ENCODE results near the gene CEMP1.

Gene CEMP1

DNA sequence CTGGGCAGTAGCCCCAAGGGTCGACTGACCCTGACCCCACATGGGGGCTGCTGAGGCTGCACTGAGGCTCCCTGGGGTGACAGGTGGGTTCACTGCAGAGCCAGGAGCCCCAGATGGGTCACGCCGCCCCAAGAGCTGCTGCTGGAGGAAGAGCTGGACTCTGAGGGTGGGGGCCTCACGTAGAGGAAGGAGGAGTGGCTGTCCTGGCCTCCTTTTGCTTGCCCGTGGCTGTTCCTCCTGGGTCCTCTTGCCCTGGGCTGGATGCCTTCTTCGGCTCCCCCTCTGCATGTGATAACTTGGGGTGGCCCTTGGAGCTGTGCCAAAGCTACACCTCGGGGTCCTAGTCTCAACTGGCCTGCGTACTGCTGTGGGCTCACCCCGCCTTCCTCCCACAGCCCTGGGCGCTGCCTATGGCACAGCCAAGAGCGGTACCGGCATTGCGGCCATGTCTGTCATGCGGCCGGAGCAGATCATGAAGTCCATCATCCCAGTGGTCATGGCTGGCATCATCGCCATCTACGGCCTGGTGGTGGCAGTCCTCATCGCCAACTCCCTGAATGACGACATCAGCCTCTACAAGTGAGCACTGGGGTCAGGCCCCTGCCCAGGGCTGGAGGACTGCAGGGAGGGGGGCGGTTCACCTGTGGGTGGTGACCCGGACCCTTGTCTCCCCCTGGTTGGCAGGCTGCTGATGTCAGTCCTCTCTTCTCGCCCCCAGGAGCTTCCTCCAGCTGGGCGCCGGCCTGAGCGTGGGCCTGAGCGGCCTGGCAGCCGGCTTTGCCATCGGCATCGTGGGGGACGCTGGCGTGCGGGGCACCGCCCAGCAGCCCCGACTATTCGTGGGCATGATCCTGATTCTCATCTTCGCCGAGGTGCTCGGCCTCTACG is 12.1 kb downstream of the CEMP1 start:
- DNase-seq = no peak

DNA sequence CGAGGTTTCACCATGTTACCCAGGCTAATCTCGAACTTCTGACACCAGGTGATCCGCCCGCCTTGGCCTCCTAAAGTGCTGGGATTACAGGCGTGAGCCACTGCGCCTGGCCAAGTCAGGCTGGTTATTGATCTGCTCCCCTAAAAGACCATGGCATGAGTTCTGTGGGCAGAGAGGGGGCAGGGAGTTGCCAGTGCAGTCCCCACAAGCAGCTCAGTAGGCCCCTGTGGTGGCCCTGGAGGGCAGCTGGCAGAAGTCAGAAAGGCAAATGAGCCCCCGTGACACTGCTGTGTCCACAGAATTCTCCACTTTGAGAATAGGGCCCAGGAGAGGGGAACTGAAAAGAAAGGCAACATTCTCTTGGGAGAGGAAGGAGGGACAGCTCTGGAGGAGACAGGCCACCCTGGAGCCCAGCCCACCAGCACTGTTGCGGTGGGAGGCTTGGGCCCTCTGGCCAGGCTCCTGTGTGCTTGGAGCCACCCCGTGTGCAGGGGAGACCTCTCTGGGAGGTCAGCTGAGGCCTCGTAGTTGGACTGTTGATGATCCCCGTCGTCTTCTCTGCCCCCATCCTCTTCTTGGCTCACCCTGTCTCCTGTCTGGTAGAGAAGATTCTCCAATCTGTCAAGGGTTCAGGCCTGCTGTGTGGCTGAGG is 13.1 kb downstream of the CEMP1 start:
- DNase-seq = no peak

GRCh38 chr16:2516391-2517240 is 14.6 kb downstream of the CEMP1 start:
- DNase-seq = peak; percentile 83

- DNase-seq = peak; percentile 53
These were observed 15.9 kb downstream of the CEMP1 start for GRCh38 chr16:2515180-2515851.

GRCh38 chr16:2514333-2515179 is 16.7 kb downstream of the CEMP1 start:
- DNase-seq = peak; percentile 36

DNA sequence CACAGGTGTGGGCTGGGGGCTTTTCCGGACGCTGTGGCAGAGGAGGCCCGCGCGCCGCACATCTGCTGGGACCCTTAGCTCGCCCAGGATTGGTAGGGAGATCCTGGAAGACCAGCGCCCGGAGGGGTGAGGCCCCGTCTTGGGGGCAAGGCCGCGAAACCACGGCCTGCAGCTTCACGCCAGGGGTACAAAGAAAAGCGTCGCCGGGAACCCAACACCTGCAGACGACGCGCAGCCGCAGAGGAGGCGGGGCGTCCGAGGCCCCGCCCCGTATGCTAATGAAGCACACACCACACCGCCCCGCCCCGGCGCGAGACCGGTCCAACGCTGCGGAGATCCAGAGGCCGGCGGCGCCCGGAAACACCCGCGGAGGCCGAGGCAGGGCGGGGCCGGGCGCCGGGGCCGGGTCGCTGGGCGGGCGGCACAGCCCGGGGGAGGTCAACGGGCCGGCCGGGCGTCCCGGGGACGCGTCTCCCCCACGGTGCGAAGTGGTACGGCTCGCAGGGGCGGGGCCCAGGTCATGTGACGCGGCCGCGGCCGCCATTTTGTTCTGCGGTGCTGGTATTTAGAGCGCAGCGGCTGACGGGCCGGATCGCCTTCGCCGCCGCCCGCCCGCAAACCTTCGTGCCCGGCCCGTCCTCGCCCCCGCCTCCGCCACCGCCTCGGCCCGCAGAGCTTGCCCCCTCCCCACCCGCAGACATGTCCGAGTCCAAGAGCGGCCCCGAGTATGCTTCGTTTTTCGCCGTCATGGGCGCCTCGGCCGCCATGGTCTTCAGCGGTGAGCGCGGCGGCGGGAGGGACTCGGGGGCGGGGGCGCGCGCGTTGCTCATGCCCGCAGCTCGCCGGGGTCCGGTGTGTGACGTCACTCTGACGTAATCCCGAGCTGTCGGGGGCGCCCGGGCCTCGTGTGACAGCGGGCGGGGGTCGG is 17.5 kb downstream of the CEMP1 start, which contains the start of gene ATP6V0C:
ATP6V0C (plus strand) TSS at position 548 of the 928 bp plus-strand sequence; CDS start at position 700, 152 bp downstream.
- DNase-seq = peak; percentile 92

DNA sequence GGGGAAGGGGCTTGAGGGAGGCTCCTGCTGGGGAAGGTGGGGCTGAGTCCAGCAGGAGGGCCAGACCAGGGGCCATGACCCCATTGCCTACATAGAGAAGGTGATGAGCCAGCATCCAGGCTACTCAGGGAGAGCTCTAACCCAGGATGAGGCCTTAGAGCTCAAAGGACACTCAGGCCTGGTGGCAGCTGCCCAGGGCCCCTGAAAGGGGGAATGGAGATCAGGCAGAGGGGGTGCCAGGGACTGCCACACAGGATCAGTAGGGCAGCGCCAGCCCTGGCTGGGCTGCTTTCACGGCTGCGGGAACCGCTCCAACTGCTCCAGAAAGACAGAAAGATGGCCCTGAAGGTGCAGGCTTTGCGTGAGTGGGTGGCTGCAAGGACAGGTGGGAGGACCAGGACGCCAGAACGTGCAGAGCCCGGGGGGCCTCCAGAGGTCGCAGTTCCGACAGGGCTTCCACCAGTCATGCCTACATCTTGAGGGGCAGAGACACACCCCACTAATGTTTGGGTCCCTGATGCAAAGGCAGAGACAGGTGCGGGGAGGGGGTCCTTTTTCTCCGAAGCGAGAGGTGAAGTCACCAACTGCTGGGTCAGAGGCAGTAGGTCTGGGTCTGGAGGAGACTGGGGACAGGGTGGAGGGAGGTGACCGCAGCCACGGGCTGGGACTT is 18.3 kb downstream of the CEMP1 start:
- DNase-seq = no peak

- no peak for DNase-seq
These were observed 19.0 kb downstream of the CEMP1 start for GRCh38 chr16:2511996-2512734.

GRCh38 chr16:2511128-2511800 is 19.9 kb downstream of the CEMP1 start:
- peak; percentile 50 for DNase-seq

DNA sequence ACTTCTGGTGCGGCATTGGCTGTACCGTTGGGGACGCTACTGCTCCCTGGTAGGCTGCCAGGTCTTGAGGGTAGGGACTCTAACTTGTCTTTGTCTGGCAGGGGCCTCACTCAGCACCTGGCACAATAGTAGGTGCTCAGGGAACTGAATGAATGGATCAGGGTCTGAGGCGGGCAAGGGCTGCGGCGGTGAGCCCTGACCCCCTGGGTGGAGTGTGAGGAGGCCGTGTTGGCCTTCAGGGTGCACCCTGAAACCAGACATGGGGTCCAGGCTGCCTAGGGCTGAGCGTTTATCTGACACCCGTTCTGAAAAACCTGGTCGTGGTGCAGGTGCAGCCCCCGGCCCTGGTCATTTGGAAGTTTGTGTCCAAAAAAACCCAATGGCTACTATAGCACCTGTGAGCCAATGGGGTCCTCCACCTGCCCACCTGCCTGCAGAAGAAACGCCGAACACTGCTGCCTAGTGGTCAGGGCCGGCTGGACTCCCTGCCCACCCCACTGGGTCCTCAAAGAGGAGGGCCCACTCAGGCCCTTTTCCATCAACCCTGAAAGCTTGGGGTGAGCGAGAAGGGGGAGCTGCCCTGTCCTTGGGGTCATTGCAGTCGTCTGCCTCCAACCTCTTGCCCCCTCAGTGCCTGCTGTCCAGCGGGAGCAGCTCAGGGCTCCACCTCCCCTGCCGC is 22.3 kb downstream of the CEMP1 start:
- no peak for DNase-seq

- peak; percentile 90 for DNase-seq
These were observed 23.5 kb downstream of the CEMP1 start for GRCh38 chr16:2507665-2508064.

DNA sequence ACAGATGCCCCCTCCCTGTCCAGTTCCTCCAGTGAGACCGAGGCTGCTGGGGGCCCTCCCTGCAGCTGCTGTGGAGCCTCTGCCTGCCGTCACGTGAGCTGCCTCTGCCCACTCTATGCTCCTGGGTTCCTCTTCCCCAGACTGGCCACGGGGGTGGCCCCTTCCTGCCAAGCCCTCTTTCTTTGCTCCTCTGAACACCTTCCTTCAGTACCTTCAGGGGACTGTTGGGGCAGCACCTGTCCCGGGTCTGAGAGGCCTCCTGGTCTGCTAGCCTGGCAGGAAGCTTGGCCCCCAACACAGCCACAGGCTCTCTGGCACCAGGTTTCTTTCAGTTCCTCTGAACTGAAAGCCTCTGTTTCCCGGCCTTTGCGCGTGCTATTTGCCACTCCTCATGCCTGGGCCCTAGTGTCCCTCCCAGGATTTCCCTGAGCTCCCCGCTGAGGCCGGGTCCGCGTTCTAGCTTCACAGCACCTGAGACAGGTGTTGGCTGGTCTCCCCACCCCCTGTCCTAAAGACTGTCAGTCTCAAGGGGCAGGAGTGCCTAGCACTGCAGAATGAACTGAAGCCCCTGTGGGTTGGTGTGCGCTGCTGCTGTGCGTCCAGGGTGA is 24.1 kb downstream of the CEMP1 start:
- DNase-seq = peak; percentile 69

DNA sequence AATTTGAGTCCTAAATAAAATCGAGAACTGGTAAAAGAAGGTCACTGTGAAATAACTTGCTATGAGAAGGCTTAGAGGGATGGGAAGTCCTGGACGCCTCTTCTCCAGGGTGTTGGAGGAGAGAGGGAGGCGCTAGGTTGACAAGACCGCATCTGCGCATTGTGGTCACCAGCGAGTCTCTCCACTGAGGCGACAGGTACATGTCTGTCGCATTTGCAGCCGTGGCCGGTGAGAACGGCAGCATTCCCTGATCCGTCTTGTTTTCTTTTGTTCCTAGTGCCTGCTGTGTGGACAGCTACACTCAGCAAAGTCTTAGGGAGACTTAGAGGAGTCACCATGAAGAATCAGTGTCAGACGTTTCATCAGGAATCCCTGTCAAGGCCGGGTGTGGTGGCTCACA is 25.5 kb downstream of the CEMP1 start:
- no peak for DNase-seq

DNA sequence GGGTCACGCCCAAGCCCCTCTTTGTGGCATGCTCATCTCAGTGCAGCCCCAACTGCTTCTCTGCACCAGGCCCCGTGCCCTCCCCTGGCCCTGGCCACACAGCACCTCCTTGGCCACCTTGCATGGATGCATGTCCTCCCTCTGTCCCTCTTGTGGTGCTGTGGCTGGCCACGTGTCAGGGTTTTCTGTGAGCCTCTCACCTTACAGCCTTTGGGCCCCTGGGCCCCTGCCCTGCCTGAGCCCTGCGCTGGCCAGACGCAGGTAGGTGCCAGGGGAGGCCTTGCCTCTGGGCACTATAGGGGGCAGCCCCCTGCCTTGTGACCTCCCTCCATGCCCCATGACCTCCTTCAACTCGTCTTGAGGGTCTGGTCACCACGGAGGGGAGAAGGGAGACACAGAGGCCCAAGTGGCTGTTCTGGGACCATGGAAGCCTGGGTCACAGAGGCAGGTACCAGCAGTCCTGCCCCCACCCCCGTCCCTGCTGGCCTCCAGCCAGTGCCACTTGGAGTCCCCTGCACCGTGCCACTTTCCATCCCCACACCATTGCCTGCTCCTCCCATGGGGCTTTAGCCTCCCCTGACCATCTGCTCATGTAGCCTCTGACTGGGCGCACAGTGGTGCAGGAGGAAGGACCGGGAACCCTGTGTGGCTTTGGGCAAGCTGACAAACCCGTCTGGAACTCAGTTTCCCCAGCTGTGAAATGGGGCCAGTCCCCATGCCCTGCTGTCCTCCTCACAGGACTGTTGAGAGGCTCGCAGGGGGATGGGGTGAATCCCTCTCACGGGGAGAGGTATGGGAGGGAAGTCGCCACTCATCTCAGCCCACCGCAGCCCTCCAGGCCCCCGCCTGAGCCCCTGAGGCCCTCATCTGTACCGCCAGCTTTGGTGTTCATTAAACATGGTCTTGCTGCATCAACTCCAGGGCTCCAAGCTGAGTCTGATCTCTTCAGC is 29.0 kb downstream of the CEMP1 start:
- no peak for DNase-seq

DNA sequence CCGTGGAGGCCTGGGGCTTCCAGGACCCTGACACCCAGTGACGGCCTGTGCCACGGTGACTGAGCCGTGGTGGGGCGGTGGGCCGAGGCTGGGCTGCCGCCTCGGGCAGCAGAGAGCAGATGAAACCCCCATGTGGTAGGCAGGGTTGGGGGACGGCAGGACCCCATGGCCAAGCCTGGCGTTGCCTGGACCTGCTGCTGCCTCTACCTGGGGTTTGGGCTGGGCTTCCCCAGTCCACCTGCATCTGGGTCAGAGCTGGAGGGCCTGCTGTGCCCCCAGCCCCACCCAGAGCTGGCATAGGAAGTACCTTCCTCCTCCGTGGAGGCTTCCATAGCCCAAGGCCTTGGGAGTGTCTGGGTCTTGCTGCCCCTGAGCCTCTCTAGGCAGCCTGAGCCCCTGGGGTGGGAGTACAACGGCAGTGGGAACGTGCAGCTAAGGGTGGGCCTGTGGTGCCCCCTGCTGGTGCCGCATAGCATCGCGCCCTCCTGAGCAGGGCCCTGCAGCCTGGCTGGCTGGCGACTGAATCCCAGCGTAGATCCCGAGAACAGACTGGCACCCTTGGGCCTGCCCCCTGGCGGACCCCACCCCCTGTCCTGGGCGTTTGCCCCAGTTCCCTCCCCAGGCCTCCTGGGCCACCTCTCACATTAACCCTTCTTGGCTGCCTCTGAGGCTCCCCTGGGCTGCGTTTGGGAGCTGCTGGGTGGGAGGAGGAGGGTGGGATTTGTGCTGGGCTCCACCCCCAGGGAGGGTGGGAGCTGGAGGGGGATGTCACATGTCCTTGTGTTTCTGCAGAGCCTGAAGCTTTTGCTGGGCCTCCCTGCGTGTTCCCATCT is 30.1 kb downstream of the CEMP1 start:
- peak; percentile 89 for DNase-seq
